ENCODE data around the gene CDC42SE1.

- TF ChIP-seq CTCF (IDR thresholded peaks at IDR 0.05; ENCODE audit: low read length) (no peak), EZH2 (IDR thresholded peaks at IDR 0.05; ENCODE audit: borderline replicate concordance, low read length) (no peak)
Observed at GRCh38 chr1:151106894-151107293, 47.5 kb upstream of the CDC42SE1 start.
